ENCODE data around the gene ACE2. TPM values are rescaled to one million over a fixed set of nuclear protein-coding genes. Genes with fewer than 3 reads are reported as not detected.
A peak's percentile ranks its signal among the peaks of the same experiment; 100 is the strongest.

Gene ACE2
- polyA plus RNA-seq, 12 donors: 0.05 to 14.2 (median 0.33) TPM; not detected in 7

DNA sequence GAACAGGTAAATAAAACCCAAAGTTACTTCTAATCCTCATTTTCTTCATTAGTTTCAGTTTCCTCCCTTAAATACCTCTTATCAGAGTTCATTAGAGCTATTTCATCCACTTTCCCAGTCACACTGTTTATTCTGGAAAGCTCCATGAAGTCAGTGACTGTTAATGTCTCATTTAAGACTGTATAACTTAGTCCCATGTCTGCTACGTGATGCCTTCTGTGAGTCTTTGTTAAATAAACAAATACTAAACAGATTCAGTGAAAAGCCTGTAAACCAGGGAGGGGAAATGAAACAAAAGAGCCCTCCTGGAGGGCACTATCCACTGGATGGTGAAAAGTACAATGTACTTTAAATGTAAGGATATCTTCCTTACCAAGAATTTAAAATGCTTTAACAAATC lies 24.7 kb downstream of the ACE2 start:
- DNase-seq: no peak

DNA sequence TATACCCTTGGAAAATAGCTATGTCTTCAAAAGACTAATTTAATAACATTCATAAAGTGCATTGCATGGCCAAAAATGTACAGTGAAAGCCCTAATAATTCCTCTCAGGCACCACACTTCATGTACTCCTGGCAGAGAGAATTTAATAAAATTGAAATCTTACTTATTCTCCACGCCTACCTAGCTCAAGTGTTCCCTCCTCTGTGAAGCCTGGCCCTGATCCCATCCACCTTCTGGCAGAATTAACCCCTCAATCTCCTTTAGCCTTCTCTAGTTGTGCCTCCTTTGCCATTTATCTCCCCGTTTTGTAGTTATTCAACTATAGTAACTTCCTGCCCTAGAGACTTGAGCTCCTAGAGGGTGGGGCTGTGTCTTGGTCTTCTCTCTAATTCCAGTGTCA lies 26.7 kb downstream of the ACE2 start:
- DNase-seq: no peak

DNA sequence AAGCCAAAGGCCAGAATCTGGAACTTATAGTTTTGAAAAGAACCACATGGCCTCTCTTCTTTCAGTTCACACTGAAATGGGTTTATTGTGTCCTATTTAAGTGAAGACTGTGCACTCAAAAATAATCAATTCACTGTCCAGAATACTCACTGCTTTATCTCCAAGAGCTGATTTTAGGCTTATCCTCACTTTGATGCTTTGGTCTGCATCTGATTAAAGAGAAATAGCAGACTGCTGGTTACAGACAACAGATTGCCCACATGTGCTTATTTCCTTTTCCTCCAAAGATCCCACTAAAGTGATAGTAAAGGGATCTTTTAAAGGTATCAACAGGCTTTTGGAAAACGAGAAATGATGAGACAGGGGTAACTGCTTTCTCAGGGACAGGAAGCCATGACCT lies 30.6 kb downstream of the ACE2 start:
- DNase-seq: no peak

DNA sequence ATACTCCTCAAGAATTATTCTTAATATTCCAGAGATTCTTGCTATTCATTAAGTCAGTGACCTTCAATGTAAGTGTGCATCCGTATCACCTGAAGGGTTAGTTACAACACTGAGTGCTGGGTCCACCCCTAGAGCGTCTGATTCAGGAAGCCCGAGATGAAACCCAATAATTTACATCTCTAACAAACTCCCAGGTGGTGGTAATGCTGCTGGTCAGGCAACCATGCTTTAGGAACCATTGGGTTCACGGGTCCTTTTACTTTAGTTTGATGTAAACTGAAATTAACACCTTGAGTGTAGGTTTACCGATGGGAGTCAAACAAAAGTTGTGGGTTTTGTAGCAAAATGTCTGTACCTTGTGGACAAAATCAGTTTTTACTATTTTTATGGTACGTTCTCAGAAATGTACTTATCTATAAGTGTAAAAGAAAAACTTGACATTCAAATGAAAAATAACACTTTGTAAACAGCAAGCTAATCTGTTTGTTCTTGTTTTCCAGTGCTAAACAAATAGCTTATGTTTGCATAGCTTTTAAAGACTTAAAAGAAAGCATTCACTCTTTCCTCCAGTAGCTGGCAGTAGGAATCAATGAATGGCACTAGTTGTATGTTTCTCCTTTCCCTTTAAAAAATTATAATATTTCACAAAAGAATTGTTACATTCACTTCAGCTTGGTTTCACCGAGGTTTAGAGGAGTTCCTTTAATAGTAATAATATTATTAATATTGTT lies 32.7 kb downstream of the ACE2 start:
- DNase-seq: no peak

DNA sequence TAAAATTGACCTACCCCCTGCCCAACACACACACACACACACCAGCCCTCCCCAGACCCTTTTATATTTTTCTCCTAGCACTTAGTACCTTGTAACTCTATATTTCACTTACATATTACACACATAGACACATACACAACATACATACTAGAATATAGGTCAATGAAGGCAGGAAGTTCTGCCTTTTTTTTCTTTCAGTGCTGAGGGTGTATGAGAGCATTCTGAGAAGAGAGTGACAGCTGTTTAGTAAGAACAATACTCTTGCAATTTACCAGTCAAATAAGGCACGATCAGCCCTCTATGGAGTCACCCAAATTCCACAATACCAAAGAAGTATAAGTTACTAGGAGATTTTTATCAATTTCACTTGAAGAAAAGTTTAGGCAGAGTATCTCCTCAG lies 33.5 kb downstream of the ACE2 start:
- no peak for DNase-seq

DNA sequence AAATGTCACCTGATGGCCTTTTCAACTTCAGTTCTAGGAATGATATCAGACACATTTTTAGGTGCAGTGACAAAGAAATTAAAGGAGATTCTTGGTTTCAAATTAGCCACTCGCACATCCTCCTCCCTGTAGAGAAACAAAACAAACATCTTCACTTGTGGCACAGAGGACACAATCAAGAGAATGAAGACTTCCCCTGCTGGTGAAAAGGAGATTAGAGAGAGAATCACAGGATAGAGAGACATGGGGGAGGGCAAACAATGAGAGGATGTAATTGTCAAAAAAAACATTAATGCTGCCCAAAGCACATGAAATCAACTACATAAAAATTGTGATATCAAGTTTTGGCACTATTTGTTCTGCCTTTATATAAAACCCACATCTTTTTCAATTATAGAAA lies 34.5 kb downstream of the ACE2 start:
- no peak for DNase-seq

DNA sequence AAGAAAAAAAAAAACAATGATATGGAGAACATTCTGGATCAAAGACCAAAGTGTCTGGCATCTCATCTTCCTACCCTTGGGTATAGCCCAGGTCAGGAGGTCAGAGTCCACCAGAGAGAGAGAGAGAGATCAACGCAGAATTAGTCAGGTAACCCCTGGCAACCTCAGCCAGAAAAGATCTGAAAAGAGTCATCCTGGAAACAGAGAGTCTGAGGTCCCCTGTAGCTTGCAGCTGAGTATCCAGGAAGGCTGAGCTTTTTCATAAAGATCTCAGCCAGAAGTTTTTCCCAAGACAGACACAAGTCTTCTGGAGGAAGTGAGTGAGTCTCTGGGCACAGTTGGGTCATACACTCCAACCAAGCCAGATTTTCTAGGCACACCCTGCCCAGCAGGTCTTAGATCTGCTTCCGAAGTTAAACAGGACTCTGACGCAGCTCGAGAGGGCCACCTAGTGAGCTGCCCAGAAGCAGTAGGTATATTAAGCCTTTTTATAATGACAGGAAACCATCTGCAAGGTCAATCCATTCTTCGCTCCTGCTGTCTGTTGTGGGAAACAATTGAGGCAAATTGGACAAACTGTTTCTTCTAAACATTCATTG lies 35.7 kb downstream of the ACE2 start:
- peak; percentile 23 for DNase-seq

DNA sequence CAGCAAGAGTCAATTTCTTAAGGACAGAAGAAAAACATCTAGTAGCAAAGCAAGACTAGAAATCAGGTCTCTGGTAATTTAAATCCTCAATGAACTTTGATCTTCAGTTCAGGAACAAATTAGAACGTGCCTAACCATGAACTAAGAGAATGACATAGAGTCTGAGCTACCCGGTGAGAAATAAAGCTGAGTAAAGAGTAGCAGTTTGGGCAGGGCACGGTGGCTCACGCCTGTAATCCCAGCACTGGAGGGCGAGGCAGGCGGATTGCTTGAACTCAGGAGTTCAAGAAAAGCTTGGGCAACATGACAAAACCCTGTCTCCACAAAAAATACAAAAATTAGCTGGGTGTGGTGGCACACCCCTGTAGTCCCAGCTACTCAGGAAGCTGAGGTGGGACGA lies 37.7 kb downstream of the ACE2 start:
- no peak for DNase-seq

DNA sequence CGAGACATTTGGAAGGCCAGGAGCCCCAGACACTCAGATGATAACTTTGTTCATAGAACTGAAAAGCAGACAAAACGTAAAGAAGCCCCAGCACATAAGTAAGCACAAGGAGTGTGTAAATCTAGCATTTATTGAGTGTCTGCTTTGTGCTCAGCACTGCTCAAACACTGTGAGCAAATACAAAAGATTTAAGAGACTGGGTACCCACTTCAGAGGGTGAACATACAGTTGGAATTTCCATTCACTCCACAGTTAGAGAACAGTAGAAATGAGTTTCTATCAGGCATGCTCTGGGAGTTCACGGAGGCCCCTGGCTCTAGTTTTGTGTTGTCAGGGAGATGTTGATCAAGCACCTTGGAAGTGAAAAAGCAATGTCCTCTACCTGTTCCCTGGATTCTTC lies 39.8 kb downstream of the ACE2 start:
- DNase-seq: no peak

DNA sequence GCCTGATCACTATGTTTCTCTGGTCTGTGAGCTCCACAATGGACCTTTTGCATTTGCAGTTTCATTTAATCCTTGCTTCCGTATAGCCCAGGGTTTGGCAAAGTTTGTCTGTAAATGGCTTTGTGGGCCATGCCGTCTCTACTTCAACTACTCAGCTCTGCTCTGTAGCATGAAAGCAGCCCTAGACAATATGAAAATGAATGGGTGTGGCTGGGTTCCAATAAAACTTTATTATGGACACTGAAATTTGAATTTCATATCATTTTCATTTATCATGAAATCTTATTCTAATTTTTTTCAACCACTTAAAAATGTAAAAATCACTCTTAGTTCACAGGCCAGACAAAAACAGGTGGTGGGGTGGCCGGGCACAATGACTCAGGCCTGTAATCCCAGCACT lies 41.5 kb downstream of the ACE2 start:
- DNase-seq: no peak

DNA sequence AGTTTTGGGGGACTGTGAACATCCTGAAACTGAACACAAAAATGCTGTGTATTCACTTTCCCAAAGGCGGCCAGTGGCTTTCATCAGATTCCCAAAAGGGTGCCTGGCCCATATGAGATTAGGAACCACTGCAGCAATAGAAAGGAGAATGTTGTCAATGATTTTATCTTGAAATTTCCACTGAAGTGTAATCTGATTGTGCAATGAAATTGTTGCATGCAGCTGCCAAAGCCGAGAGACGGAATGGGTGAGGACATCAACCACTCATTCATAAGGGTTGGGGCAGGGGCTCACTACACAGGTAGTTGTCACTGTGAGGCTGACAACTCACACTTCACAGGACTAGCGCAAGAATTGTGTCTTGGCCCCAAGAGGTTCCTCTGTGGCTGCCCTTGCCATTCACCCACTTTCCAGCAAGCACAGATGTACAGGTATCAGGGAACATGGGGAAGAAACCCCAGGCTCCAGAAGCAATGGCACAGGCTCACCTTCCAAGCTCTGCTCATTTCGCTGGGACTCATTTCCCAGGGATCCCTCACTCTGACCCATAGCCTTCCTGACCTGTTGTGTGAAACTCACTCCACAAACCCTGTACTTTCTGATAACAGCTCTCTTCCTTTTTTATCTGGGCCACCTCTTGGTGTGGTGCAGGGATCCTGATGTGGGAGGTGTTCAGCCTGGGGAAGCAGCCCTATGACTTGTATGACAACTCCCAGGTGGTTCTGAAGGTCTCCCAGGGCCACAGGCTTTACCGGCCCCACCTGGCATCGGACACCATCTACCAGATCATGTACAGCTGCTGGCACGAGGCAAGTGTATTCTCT lies 51.4 kb downstream of the ACE2 start:
- DNase-seq: no peak

DNA sequence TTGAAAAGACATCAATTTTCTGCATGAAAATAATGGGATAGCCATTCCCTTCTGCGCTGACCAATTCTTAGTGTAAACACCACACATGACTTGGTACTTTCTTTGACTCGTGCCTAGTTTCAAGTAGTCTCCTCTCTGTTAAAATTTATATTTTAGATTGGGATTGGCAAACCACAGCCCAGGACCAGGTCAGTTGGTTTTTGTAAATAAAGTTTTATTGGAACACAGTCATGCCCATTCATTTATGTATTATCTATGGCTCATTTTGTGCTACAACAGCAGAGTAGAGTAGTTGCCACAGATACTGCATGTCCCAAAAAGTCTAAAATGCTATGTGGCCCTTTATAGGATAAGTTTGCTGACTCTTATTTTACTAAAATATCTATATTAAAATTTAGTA lies 53.4 kb downstream of the ACE2 start:
- DNase-seq: no peak

DNA sequence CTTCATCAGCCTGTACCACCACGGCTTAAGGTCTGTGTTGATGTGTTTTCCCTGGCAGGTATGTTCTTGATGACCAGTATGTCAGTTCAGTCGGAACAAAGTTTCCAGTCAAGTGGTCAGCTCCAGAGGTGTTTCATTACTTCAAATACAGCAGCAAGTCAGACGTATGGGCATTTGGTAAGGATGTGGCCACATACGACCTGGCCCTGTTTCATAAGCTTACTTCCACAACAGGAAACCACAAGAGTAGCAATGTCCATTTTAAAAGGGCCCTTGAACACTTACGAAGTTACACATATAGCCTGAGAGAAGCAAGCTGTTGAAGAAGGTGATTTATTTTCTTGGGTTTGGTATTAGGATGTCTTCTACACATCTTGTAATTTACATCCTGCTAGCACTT lies 54.0 kb downstream of the ACE2 start:
- DNase-seq: no peak

DNA sequence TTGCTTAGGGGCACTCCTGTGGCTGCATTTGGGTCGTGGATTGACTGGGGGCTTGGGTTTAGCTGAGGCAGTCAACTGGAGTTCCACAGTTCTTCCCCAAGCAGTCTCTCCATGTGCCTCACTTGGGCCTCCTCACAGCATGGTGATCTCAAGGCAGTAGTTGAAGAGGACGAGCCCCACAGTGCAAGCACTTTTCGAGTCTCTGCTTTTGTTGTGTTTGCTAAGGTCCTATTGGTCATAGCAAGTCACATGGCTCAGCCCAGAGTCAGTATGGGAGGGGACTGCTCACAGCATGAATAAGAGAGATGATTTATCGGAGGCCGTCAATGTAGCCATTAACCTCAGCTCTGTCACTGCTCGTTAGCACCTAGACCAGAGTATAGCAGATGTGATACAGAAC lies 70.4 kb downstream of the ACE2 start:
- no peak for DNase-seq

DNA sequence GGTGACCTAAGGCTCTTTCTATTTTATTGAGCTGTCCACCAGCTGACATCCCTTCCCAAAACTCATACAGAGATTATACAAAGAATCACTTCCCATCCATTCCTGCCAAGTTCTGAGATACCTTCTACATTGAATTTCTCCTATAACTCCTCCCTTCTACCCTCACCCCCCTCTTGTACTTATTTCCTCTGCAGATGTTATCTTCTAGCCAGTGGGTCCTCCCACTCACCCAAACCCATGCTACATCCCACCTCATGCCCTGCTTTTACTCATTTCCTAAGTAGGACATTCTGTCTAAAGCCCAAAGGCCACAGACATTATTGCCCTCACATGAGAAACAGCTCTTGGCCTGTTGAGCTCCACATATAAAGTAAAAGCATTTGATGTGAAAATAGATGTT lies 71.6 kb downstream of the ACE2 start:
- no peak for DNase-seq

DNA sequence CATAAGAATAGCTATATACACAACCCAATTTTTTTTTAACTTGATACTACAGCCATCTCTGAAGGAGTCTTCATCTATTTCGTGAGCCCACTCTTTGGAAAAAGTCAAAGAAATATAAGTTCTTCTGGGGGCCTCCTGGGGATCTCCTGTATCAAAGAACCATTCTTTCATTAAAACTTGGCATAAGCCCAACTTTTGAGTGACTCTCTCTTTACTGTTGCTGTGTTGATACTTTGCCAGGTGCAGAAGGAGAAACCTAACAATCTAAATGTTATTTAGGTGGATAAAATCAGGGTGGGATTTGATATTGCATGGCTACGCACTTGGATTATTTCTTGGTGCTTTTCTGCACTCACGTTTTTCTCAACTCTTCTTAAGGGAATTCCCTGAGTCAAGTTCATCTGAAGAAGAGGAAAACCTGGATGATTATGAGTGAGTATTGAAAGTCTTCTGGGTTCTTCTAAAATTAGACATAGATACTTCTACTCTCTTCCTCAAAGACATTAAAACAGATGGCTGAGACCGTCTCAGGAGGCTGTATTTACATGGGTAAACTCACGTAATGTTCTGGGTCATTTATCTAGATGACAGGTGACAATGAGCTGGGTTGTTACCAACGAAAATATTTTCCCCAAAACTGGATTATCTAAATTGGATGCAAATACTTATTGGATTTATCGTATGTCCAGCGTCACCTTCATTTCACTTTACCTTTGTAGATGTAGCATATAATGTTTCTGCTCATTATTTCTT lies 74.9 kb downstream of the ACE2 start:
- no peak for DNase-seq

DNA sequence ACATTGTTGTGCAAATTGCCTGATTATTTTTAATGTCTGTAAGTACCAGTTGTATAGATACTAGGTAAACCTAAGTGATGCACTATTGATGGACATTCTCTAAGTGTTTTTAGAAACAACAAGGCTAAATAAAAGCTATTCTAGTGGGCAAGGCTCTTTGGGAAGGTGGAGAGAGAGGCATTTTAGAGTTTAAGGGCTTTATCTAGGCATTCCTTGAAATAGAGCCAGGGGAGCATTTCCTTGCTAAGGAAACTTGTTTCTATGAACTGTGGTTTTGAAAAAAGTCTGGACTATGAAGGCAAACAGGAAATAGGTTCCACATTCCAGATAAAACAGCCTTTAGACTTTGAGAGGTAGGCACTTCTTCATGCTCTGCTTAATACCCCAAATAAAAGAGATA lies 76.3 kb downstream of the ACE2 start:
- DNase-seq: no peak

DNA sequence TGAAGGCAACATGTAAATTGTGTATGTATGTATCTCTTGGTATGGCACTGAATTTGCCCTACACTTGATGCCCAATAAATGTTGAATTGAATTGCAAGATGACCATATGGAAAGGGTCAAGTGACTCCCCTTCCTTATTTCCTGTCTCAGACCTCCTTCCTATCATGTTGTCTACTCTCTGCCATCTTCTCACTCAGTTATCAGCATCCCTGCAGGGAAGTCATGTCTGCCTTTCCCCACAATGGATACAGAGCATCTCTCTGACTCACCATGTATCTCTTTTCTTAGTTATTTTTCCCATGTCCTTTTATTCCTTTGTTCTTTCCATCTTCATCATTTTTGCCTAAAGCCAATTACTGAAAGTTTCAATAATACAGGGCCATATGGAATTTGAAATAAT lies 77.7 kb downstream of the ACE2 start:
- DNase-seq: no peak

DNA sequence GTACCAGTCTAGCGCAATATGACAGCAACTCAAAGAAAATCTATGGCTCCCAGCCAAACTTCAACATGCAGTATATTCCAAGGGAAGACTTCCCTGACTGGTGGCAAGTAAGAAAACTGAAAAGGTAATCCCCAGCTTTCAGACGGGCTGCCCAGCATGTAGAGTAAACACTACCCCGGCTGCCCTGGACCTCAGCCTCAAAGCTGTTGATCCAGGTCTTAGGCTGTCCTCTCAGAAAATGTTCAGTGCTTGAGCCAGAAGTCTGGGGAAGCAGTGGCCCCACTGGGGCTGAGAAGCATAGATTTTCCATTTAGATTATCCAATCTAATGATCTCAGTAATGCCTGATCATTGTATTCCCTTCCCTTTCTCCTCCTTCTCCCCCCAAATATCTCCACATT lies 78.3 kb downstream of the ACE2 start:
- DNase-seq: no peak

DNA sequence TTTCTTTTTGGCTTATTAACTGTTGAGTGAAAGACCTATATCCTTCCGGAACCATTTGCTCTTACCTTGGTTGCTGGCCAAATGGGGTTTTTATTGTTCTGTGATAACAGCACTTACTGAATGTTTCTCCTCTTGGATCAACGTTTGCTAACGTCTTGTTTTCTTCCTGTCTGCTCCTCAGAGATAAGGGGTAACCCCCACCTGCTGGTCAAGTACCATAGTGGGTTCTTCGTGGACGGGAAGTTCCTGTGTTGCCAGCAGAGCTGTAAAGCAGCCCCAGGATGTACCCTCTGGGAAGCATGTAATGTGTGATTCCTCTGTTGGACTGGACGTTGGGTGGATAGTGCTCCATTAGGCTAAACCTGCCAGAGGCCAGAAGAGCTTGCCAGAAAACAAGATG lies 84.8 kb downstream of the ACE2 start:
- no peak for DNase-seq

DNA sequence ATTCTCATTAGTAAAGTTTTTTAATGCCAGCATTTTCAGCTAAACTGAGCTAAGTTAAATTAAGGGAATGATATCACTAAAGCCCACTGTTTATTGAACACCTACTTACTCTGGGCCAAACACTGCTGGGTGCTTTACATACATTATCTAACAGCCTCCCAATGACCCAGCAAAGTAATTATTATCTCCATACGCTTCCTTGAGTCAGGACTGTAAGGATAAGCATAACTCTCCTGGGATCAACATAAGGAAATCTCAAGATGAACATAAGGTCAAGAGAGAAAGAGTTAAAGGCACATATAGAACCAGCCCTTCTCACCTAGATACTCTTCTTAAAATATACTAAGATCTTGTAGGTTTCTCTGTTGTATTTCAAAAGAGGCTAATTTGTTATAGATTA lies 86.5 kb downstream of the ACE2 start:
- DNase-seq: no peak

DNA sequence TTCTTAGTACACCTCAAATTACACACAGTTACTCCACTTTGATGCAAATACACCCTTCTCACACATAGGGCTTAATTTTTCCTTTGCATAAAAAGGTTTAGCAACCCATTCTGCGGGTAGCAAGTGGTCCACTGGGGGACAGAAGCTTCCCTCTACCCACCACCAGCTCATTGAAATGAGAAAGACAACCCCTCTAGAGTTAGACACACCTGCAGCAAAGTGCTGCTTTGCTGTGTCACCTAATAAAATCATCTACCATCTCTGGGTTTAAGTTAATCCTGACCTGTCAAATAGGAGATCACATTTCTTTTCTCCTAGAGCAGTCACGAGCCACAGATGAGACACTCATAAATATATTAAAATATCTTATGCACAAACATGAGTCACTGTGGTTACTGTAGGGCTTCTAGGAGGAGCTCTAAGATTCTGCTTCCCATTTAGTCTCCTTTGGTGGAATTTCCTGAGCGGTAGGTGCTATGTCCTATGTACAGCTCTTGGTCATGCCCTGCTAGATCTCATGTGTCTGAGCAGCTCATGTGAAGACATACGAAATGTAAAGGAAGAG lies 88.3 kb downstream of the ACE2 start:
- no peak for DNase-seq

All from muscle of arm (tissue), 12 donors.